GM18508 (cell line): ENCODE results near the gene CPA4.

Source experiments
- ATAC-seq: cut with Tn5 transposase; IDR thresholded peaks from one replicate; pipeline ENCODE4 v1.9.1; 2021; ENCODE audit warnings: moderate number of reproducible peaks; ENCODE audit not compliant: insufficient read depth, unreplicated experiment

CPA4 gene

DNA sequence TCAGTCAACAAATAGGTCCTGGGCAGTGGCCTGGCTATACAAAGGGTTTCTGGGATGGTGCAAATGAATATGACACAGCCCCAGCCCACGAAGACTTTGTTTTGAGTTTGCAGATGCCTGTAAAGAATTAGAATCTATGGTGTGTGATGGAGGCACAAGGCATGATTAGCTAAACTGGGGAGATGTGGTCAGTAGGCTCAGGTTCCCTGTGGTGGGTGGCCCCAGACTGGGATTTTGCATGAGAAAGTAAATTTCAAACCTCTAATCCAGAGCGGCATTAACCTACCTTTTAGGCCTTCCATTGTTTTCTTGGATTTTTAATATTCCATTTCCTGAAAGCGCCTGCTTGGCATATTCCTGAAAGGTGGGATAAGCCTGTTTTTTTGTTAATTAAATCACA lies 45.3 kb downstream of the CPA4 start:
- ATAC-seq: no peak

DNA sequence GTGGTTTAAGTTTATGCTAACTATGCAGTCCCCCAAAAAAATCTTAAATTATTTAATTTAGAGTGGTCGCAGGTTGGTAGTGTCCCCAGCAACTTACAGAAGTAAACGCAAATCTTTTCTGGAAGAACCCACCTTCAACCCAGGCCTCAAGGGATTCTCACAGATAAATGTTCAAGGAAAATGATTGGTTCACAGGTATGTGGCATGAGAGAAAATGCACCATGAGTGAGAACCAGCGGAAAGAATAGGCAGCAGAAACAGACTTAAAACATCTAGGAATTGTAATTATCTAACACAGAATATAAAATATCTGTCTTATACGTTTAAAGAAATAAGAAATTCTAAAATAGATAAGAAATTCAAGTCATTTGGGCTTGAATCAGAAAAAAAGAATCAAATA lies 48.9 kb downstream of the CPA4 start:
- no peak for ATAC-seq

DNA sequence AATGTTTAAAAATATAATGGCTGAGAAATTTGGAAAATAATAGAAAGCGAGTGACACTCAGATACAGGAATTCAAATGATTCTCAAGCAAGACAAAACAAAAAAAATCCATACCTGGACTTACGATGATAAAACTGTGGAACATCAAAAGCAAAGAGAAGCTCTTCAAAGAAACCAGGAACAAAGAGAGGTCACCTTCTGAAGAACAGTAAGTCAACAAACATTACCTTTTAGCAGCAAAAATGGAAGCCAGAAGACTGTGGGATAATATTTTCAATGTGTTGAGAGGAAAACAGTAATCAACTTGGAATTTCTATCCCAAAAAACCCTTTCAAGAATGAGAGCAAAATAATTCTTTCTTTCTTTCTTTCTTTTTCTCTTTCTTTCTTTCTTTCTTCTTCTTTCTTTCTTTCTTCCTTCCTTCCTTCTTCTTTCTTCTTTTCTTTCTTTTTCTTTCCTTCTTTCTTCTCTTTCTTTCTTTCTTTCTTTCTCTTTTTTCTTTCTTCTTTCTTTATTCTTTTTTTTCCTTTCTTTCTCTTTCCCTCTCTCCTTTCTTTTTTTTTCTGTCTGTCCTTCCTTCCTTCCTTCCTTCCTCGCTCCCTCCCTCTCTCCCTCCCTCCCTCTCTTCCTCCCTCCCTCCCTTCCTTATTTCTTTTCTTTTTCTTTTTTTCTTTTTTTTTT lies 49.9 kb downstream of the CPA4 start:
- no peak for ATAC-seq

DNA sequence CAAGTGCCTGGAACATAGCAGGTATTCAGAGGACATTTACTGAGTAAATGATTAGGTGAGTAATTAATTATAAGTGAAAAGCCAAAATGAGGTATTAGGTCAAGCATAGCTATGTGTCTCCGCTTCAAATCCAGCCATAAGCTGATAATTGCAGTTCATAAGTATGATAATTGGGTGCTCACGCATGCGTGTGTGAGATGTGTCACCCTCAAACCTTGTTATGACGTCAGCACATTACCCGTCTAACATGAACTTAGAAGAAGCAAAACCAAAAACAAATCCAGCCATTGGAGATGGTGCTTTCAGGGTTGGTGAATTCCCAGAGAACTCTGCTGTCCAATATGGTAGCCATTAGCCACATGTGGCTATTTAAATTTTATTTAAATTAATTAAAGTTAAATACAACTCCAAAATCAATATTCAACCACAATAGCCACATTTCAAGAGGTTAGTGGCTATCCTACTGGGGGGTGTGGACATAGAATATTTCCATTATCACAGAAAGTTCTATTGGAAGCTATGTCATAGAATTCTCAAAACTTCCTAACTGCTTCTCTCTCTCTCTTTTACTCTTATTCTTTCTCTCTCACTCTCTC lies 51.4 kb downstream of the CPA4 start, which contains the start of gene CPA5:
TSS of gene CPA5 (plus strand) at position 546 of the 596 bp plus-strand sequence. CDS start 1,670 bp downstream, outside the sequence.
- no peak for ATAC-seq

GRCh38 chr7:130345136-130345535 lies 52.2 kb downstream of the CPA4 start:
- no peak for ATAC-seq

- no peak for ATAC-seq
Measured at GRCh38 chr7:130345725-130346124, 52.8 kb downstream of the CPA4 start.

- no peak for ATAC-seq
Measured at GRCh38 chr7:130346177-130346905, 53.4 kb downstream of the CPA4 start.

GRCh38 chr7:130346941-130347340 lies 54.0 kb downstream of the CPA4 start:
- no peak for ATAC-seq

DNA sequence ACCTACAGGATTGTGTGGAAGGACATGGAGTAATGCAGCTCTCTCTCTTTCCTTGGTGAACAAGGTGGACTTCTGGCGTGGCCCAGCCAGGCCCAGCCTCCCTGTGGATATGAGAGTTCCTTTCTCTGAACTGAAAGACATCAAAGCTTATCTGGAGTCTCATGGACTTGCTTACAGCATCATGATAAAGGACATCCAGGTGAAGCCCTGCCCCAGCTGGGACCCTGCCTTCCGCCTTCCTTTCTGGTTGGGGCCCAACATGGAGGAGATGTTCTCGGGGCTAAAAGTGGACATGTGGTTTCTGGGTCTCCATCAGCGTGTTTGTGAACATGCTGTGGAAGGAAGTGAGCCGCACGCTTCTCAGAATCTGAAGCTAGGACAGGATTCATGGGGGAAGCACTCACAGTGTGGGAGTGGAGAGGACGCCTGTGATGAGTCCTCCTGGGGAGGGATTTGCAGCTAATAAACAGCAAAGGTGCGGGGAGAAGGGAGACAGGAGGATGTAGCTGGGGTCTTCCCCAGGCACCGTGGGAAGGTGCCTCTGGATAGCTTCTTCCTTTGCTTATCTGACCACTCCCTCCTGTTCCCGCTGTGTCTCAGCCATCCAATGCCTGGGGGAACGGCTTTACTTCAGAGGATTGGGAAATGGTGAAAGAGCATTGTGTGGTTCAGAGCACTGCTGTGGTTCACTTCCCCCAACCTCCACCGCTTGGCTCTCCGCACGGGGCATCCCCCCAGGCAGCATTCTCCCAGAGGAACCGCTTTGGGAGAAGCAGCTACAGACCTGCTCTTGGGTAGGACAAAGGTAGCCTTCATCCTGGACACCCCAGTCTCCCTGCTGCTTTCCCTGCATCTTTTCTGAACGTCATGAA lies 57.2 kb downstream of the CPA4 start:
- no peak for ATAC-seq

- ATAC-seq: no peak
Measured at GRCh38 chr7:130350945-130351790, 58.2 kb downstream of the CPA4 start.

- ATAC-seq: no peak
Measured at GRCh38 chr7:130351791-130352090, 58.8 kb downstream of the CPA4 start.

DNA sequence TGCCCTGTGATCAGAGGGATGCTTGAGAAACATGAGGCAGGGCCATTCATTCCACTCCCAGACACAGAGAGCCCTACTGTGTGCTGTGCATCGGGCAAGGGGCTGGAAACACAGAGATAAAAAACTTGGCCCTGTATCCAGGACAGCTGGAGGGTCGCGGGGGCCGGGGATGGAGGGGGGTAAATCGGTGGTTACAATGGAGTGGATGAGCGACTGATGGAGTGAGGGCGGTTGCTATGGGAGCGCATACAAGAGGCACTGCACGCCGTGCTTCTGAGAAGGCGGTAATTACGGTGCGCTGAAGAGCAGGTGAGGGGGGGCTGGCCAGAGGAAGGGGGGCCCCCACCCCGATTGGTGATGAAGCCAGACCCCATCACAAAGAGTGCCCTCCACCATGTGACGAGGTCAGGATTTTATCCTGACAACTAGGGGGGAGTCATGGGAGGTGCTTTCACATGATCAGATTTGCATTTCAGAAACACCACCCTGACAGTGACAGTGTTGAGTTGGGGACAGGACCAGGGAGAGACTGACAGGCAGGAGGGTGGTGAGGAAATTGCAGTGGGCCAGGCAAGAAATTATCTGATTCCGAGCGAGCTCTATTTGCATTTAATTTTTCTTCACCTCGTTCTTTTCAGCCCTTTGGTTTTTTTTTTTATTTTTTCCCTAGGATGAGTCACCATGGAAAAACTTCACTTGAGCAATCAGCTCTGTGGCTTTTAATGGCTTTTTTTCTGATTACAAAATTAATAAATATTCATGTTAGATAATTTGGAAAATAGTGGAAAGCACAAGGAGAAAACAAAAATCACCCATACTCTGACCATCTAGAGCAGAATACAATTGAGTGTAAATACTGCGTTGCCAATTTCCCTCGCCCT lies 59.5 kb downstream of the CPA4 start:
- ATAC-seq: no peak

- ATAC-seq: no peak
Measured at GRCh38 chr7:130353196-130353595, 60.2 kb downstream of the CPA4 start.

- ATAC-seq: no peak
Measured at GRCh38 chr7:130356121-130356875, 63.3 kb downstream of the CPA4 start.

DNA sequence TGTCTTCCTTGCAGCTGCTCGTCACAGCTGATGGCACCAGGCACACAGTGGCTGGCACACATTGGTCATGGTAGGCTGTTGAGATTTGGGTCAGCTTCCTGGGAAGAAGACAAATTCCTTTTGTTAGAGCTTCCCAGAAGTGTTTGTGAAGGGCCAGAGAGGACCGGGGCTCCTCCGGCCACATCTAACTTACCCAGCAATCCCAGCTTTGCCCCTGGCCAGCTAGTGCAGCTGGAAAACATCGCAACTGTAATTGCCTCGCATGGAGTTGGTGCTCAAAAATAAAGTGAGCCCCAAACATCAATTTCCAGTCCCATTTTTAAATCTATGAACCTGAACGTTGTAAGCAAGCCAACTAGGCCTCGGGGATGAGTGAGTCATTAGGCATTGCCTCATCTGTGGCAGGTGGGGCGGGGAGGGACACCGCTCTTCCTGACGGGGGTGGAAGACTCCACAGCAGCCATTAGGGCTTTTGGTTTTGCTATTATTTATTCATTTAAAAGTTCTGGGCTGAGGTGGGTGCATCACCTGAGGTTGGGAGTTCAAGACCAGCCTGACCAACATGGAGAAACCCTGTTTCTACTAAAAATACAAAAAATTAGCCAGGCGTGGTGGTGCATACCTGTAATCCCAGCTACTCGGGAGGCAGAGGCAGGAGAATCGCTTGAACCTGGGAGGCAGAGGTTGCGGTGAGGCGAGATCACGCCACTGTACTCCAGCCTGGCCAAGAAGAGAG lies 64.1 kb downstream of the CPA4 start:
- no peak for ATAC-seq

- ATAC-seq: no peak
Measured at GRCh38 chr7:130358471-130358870, 65.5 kb downstream of the CPA4 start.

DNA sequence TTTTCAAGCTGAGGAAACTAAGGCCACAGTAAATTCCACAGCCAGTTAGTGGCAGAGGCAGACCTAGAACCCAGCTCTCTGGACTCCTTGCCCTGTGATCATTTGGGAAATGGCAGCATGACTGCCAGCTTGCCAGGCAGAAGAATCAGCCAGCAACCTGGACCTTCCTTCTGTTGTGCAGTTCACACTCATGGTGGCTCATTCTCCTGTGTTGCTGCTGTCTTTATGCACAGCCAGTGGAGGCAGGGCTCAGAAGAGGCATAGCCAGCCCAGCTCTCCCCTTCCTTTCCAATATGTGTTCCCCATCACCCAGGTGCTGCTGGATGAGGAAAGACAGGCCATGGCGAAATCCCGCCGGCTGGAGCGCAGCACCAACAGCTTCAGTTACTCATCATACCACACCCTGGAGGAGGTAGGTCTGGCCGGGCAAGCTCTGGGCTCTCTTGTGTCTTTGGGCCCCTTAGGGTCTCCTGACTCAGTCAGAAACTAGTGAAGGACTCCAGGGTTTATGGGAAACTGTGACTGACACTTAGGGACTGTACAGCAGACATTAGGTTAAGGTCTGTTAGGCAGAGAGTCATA lies 66.4 kb downstream of the CPA4 start:
- no peak for ATAC-seq
